ENCODE data around the gene SEMA3D. TPM values are rescaled to one million over a fixed set of nuclear protein-coding genes. Genes with fewer than 3 reads are reported as not detected.

The SEMA3D gene
- total RNA-seq, 2 donors from 2014 or later: not detected

GRCh38 chr7:85126383-85126782 is 60.5 kb downstream of the SEMA3D start:
- Mint-ChIP-seq H3K4me1 (no peaks in the 10 kb centered on the region), H3K4me3 (no peak overlapping the region), H3K27ac (no peak overlapping the region), H3K27me3 (no peaks in the 10 kb centered on the region), H3K36me3 (ENCODE audit: low read depth) (no peaks in the 10 kb centered on the region), H3K9me3 (peaks cover 4% of the 10 kb centered on the region)
- no peak for ATAC-seq (replicated peaks)

- Mint-ChIP-seq H3K4me3 (no peak overlapping the region), H3K27me3 (no peaks in the 10 kb centered on the region), H3K4me1 (no peaks in the 10 kb centered on the region), H3K36me3 (ENCODE audit: low read depth) (no peaks in the 10 kb centered on the region), H3K27ac (no peak overlapping the region), H3K9me3 (peaks cover 4% of the 10 kb centered on the region)
- ATAC-seq (replicated peaks): no peak
Observed at GRCh38 chr7:85125651-85126131, 61.2 kb downstream of the SEMA3D start.

- no peak overlapping the region for H3K4me3 Mint-ChIP-seq
- ATAC-seq (replicated peaks): no peak
- H3K27ac Mint-ChIP-seq: no peak overlapping the region
- H3K27me3 Mint-ChIP-seq: no peaks in the 10 kb centered on the region
- H3K36me3 Mint-ChIP-seq (ENCODE audit: low read depth): no peaks in the 10 kb centered on the region
- peaks cover 4% of the 10 kb centered on the region for H3K9me3 Mint-ChIP-seq
- H3K4me1 Mint-ChIP-seq: no peaks in the 10 kb centered on the region
Observed at GRCh38 chr7:85125176-85125575, 61.7 kb downstream of the SEMA3D start.

- Mint-ChIP-seq H3K9me3 (no peaks in the 10 kb centered on the region), H3K27me3 (no peaks in the 10 kb centered on the region), H3K4me1 (no peaks in the 10 kb centered on the region), H3K27ac (no peak overlapping the region), H3K4me3 (no peak overlapping the region), H3K36me3 (ENCODE audit: low read depth) (no peaks in the 10 kb centered on the region)
- no peak for ATAC-seq (replicated peaks)
Observed at GRCh38 chr7:85119934-85120333, 66.9 kb downstream of the SEMA3D start.

- Mint-ChIP-seq H3K4me3 (no peak overlapping the region), H3K36me3 (ENCODE audit: low read depth) (no peaks in the 10 kb centered on the region), H3K4me1 (no peaks in the 10 kb centered on the region), H3K9me3 (no peaks in the 10 kb centered on the region), H3K27ac (no peak overlapping the region), H3K27me3 (no peaks in the 10 kb centered on the region)
- no peak for ATAC-seq (replicated peaks)
Observed at GRCh38 chr7:85115862-85116261, 71.0 kb downstream of the SEMA3D start.

- Mint-ChIP-seq H3K27ac (no peak overlapping the region), H3K4me1 (no peaks in the 10 kb centered on the region), H3K9me3 (no peaks in the 10 kb centered on the region), H3K36me3 (ENCODE audit: low read depth) (no peaks in the 10 kb centered on the region), H3K4me3 (no peak overlapping the region), H3K27me3 (no peaks in the 10 kb centered on the region)
- no peak for ATAC-seq (replicated peaks)
Observed at GRCh38 chr7:85115006-85115405, 71.8 kb downstream of the SEMA3D start.

GRCh38 chr7:85114342-85114741 is 72.5 kb downstream of the SEMA3D start:
- Mint-ChIP-seq H3K27me3 (no peaks in the 10 kb centered on the region), H3K4me3 (no peak overlapping the region), H3K27ac (no peak overlapping the region), H3K9me3 (no peaks in the 10 kb centered on the region), H3K36me3 (ENCODE audit: low read depth) (no peaks in the 10 kb centered on the region), H3K4me1 (no peaks in the 10 kb centered on the region)
- no peak for ATAC-seq (replicated peaks)

GRCh38 chr7:85111761-85112160 is 75.1 kb downstream of the SEMA3D start:
- no peak overlapping the region for H3K27ac Mint-ChIP-seq
- ATAC-seq (replicated peaks): no peak
- no peaks in the 10 kb centered on the region for H3K27me3 Mint-ChIP-seq
- H3K36me3 Mint-ChIP-seq (ENCODE audit: low read depth): no peaks in the 10 kb centered on the region
- no peak overlapping the region for H3K4me3 Mint-ChIP-seq
- no peaks in the 10 kb centered on the region for H3K4me1 Mint-ChIP-seq
- H3K9me3 Mint-ChIP-seq: no peaks in the 10 kb centered on the region

- no peak for ATAC-seq (replicated peaks)
- no peaks in the 10 kb centered on the region for H3K36me3 Mint-ChIP-seq (ENCODE audit: low read depth)
- H3K4me3 Mint-ChIP-seq: no peak overlapping the region
- no peaks in the 10 kb centered on the region for H3K27me3 Mint-ChIP-seq
- H3K4me1 Mint-ChIP-seq: no peaks in the 10 kb centered on the region
- no peaks in the 10 kb centered on the region for H3K9me3 Mint-ChIP-seq
- H3K27ac Mint-ChIP-seq: no peak overlapping the region
Observed at GRCh38 chr7:85106719-85107118, 80.1 kb downstream of the SEMA3D start.

- Mint-ChIP-seq H3K4me1 (no peaks in the 10 kb centered on the region), H3K4me3 (no peak overlapping the region), H3K9me3 (no peaks in the 10 kb centered on the region), H3K27ac (no peak overlapping the region), H3K36me3 (ENCODE audit: low read depth) (no peaks in the 10 kb centered on the region), H3K27me3 (no peaks in the 10 kb centered on the region)
- no peak for ATAC-seq (replicated peaks)
Observed at GRCh38 chr7:85104432-85105205, 82.2 kb downstream of the SEMA3D start.

- no peaks in the 10 kb centered on the region for H3K36me3 Mint-ChIP-seq (ENCODE audit: low read depth)
- no peak overlapping the region for H3K27ac Mint-ChIP-seq
- H3K9me3 Mint-ChIP-seq: no peaks in the 10 kb centered on the region
- no peaks in the 10 kb centered on the region for H3K27me3 Mint-ChIP-seq
- no peak for ATAC-seq (replicated peaks)
- no peak overlapping the region for H3K4me3 Mint-ChIP-seq
- no peaks in the 10 kb centered on the region for H3K4me1 Mint-ChIP-seq
Observed at GRCh38 chr7:85103962-85104361, 82.9 kb downstream of the SEMA3D start.

- no peak overlapping the region for H3K4me3 Mint-ChIP-seq
- H3K27me3 Mint-ChIP-seq: no peaks in the 10 kb centered on the region
- H3K36me3 Mint-ChIP-seq (ENCODE audit: low read depth): no peaks in the 10 kb centered on the region
- no peaks in the 10 kb centered on the region for H3K9me3 Mint-ChIP-seq
- no peak overlapping the region for H3K27ac Mint-ChIP-seq
- ATAC-seq (replicated peaks): no peak
- no peaks in the 10 kb centered on the region for H3K4me1 Mint-ChIP-seq
Observed at GRCh38 chr7:85103357-85103756, 83.5 kb downstream of the SEMA3D start.

- Mint-ChIP-seq H3K36me3 (ENCODE audit: low read depth) (no peaks in the 10 kb centered on the region), H3K27ac (no peak overlapping the region), H3K27me3 (no peaks in the 10 kb centered on the region), H3K4me3 (no peak overlapping the region), H3K4me1 (no peaks in the 10 kb centered on the region), H3K9me3 (peaks cover under 1% of the 10 kb centered on the region)
- no peak for ATAC-seq (replicated peaks)
Observed at GRCh38 chr7:85102813-85103350, 84.0 kb downstream of the SEMA3D start.

- no peak overlapping the region for H3K27ac Mint-ChIP-seq
- H3K27me3 Mint-ChIP-seq: no peaks in the 10 kb centered on the region
- no peak for ATAC-seq (replicated peaks)
- H3K9me3 Mint-ChIP-seq: peaks cover 5% of the 10 kb centered on the region
- H3K4me1 Mint-ChIP-seq: no peaks in the 10 kb centered on the region
- no peaks in the 10 kb centered on the region for H3K36me3 Mint-ChIP-seq (ENCODE audit: low read depth)
- no peak overlapping the region for H3K4me3 Mint-ChIP-seq
Observed at GRCh38 chr7:85101347-85101746, 85.5 kb downstream of the SEMA3D start.

GRCh38 chr7:85097844-85098243 is 89.0 kb downstream of the SEMA3D start:
- H3K4me1 Mint-ChIP-seq: no peaks in the 10 kb centered on the region
- no peaks in the 10 kb centered on the region for H3K36me3 Mint-ChIP-seq (ENCODE audit: low read depth)
- no peaks in the 10 kb centered on the region for H3K27me3 Mint-ChIP-seq
- no peak overlapping the region for H3K27ac Mint-ChIP-seq
- no peak overlapping the region for H3K4me3 Mint-ChIP-seq
- peaks cover 5% of the 10 kb centered on the region for H3K9me3 Mint-ChIP-seq
- no peak for ATAC-seq (replicated peaks)

Measured in activated T-helper 17 cell treated with anti-CD3 and anti-CD28 coated beads, Interleukin-2, amount 50 U/mL, for 72 hours (primary cell).